Measurements from ENCODE around the gene KCNK7. TPM values are rescaled to one million over a fixed set of nuclear protein-coding genes. Genes with fewer than 3 reads are reported as not detected.
A peak's percentile ranks its signal among the peaks of the same experiment; 100 is the strongest.

KCNK7 gene
- total RNA-seq, 1 experiment from 2014 or later = 0.69 TPM

DNA sequence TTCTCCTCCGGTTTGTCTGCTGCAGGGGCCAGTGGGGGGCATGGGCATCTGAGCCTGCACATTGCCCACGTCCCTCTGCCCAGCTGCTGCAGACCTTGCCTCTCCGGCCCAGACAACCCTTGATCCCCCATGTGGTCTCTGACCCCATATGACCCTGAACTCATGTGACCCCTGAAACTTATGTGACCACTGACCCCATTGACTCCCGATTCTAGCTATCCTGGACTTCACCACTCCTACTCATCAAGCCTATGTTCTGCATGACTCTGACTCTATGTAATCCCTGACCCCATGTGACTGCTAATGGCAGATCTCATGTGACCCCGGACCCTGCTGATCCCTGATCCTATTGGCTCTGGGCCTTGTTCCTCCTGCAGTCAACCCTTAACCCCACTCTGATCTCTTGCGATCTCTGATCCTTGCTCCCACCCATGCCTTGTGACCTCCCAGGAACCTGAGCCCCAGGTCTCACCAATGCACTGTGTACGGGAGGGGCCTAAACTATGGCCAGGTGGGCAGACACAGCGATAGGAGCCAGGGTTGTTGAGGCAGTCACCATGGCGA lies 43.1 kb downstream of the KCNK7 start:
- ChIA-PET CTCF (interaction anchor here (0.6 to 2.3 kb wide), 7 partner anchors 12 to 39 kb away, joined by 3 to 22 read pairs (median 4); partner anchors contain the start of genes FAM89B, SCYL1 and ZNRD2), POLR2A (no interaction called here)
- Histone ChIP-seq H3K9me3 (ENCODE audit: control insufficient read depth, insufficient read depth, low read depth, low read length) (no peaks in the 10 kb centered on the region), H3K27me3 (ENCODE audit: control insufficient read depth, insufficient read depth, low read length) (no peaks in the 10 kb centered on the region), H3K27ac (ENCODE audit: low read length) (no peak overlapping the region), H3K4me1 (ENCODE audit: control insufficient read depth, insufficient read depth, low read length) (peaks cover 55% of the 10 kb centered on the region), H3K4me3 (ENCODE audit: low read depth in 2 of 2, low read length in 2 of 2) (no peak overlapping the region), H3K36me3 (ENCODE audit: control insufficient read depth, insufficient read depth, low read length) (no peaks in the 10 kb centered on the region)
- intact Hi-C loops (cut with micrococcal nuclease; ENCODE audit: unreplicated experiment) = loop anchor here (10.0 kb wide), 1 partner anchor 302 kb away; the partner anchor contains the start of gene CFL1
- BruUV-seq (replicated peaks) = no TSS peak
- no peak for DNase-seq (ENCODE audit: low read depth, low spot score)
- TF ChIP-seq CTCF (IDR thresholded peaks at IDR 0.05) (no peak; the same call in 1 of the 2 replicates), POLR2AphosphoS5 (IDR thresholded peaks at IDR 0.05; ENCODE audit: low read depth, low read length) (no peak), SIN3A (IDR thresholded peaks at IDR 0.05; ENCODE audit: borderline replicate concordance, insufficient read depth, low read depth, low read length) (no peak), TCF7L2 (IDR thresholded peaks at IDR 0.05; ENCODE audit: low read depth, low read length) (no peak), REST (IDR thresholded peaks at IDR 0.05; ENCODE audit: insufficient read depth in 1 of 2, low read depth in 2 of 2, low read length in 1 of 2) (no peak)
- no peak for ATAC-seq
- in situ Hi-C loops (cut with HindIII; ENCODE audit: low pct_unique_long_range_greater_than_20kb, low sequenced_read_pairs) = no loop called here

DNA sequence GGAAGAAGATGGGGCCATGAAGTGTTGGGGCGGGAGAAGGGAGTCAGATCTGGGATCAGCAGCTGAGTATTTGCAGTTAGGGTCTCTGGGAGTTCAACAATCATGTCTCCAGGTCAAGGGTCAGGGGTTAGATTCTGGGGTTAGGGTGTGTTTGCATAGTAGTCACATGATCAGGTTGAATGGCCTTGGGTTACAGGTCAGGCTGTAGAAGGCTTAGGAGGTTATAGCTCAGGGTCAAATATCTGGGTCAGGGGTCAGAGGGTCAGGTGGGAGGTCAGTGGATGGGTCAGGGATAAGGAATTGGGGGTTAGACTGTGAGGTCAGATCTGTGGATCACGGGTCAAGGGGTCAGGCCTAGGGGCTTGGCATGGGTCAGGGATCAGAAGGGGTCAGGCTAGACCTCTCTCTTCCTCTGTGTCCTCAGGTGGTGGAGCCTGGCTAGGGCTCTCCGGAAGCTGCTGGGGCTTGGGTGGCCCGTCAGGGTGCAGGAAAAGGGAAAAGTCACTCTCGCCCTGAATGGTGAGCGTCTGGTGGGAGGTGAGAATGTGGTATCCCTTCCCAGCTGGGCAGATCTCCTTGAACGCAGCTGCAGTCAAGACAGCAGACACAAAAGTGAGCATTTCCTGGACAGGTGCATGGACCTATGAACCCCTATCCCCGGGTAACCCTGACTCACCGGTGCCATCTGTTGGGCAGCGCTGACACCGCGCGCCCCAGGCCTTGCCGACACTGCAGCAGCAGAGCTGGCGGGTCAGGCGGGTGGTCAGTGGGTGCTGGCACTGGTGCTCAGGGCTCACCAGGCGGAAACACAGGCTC lies 43.8 kb downstream of the KCNK7 start:
- in situ Hi-C loops (cut with HindIII; ENCODE audit: low pct_unique_long_range_greater_than_20kb, low sequenced_read_pairs) (no loop called here), intact Hi-C loops (cut with micrococcal nuclease; ENCODE audit: unreplicated experiment) (loop anchor here (10.0 kb wide), 1 partner anchor 303 kb away; the partner anchor contains the start of gene CFL1)
- POLR2A ChIA-PET = no interaction called here
- no peak for DNase-seq (ENCODE audit: low read depth, low spot score)
- Histone ChIP-seq H3K27me3 (ENCODE audit: control insufficient read depth, insufficient read depth, low read length) (no peaks in the 10 kb centered on the region), H3K4me1 (ENCODE audit: control insufficient read depth, insufficient read depth, low read length) (peaks cover 48% of the 10 kb centered on the region), H3K4me3 (ENCODE audit: low read depth in 2 of 2, low read length in 2 of 2) (no peak overlapping the region), H3K36me3 (ENCODE audit: control insufficient read depth, insufficient read depth, low read length) (no peaks in the 10 kb centered on the region), H3K27ac (ENCODE audit: low read length) (no peak overlapping the region), H3K9me3 (ENCODE audit: control insufficient read depth, insufficient read depth, low read depth, low read length) (no peaks in the 10 kb centered on the region)
- no TSS peak for BruUV-seq (replicated peaks)
- CTCF ChIA-PET = interaction anchor here (0.6 to 2.3 kb wide), 7 partner anchors 11 to 40 kb away, joined by 3 to 22 read pairs (median 4); partner anchors contain the start of genes FAM89B, SCYL1 and ZNRD2
- no peak for TF ChIP-seq POLR2AphosphoS5 (IDR thresholded peaks at IDR 0.05; ENCODE audit: low read depth, low read length)
- TF ChIP-seq REST (IDR thresholded peaks at IDR 0.05; ENCODE audit: insufficient read depth in 1 of 2, low read depth in 2 of 2, low read length in 1 of 2) = no peak
- no peak for TF ChIP-seq TCF7L2 (IDR thresholded peaks at IDR 0.05; ENCODE audit: low read depth, low read length)
- peak; percentile 96; the same call in 1 of the 2 replicates for TF ChIP-seq CTCF (IDR thresholded peaks at IDR 0.05)
- TF ChIP-seq SIN3A (IDR thresholded peaks at IDR 0.05; ENCODE audit: borderline replicate concordance, insufficient read depth, low read depth, low read length) = 0 out of 2 replicates have a peak, but pooled peaks have one; percentile 43
- peak; percentile 80 for ATAC-seq

Data from Panc1 (cell line).